GM18951 (cell line): ENCODE data around the gene ORC6.
A peak's percentile ranks its signal among the peaks of the same experiment; 100 is the strongest.

Source experiments
- POLR2A ChIP-seq: IDR thresholded peaks from 4 replicates; pipeline ENCODE4 v1.6.1; 2011; ENCODE audit warnings: mild to moderate bottlenecking; ENCODE audit not compliant: insufficient read length, insufficient read depth; ENCODE audit errors: extremely low read depth
- in situ Hi-C: fragments of 300-500 bp; cut with MboI; formaldehyde crosslinking; loops from one replicate; pipeline ENCODE4 v1.12.0; 2022; ENCODE audit warnings: low sequenced_read_pairs, mixed read lengths, inconsistent platforms; ENCODE audit not compliant: unreplicated experiment

ORC6 gene

GRCh38 chr16:46688101-46688653, 1.3 kb upstream of the ORC6 start:
- TF ChIP-seq POLR2A, result no peak
- in situ Hi-C loops, result no loop called here

GRCh38 chr16:46688654-46689364, 650 bp upstream of the ORC6 start, which contains the start of gene VPS35:
TSS of gene VPS35 (minus strand) at chr16:46689178. CDS start at chr16:46689133, 45 bp downstream.
- peak; percentile 61 for TF ChIP-seq POLR2A
- in situ Hi-C loops, result no loop called here

GRCh38 chr16:46690281-46691178, 1.1 kb downstream of the ORC6 start:
- no peak for TF ChIP-seq POLR2A
- in situ Hi-C loops, result no loop called here

- in situ Hi-C loops, result no loop called here
- no peak for TF ChIP-seq POLR2A
Measured at GRCh38 chr16:46691726-46692125, 2.3 kb downstream of the ORC6 start.

GRCh38 chr16:46693598-46693997, 4.1 kb downstream of the ORC6 start:
- no peak for TF ChIP-seq POLR2A
- in situ Hi-C loops, result no loop called here

- no peak for TF ChIP-seq POLR2A
- in situ Hi-C loops, result no loop called here
Measured at GRCh38 chr16:46695937-46696336, 6.5 kb downstream of the ORC6 start.

GRCh38 chr16:46696957-46697356, 7.5 kb downstream of the ORC6 start:
- in situ Hi-C loops, result no loop called here
- TF ChIP-seq POLR2A, result no peak

GRCh38 chr16:46700048-46700447, 10.6 kb downstream of the ORC6 start:
- in situ Hi-C loops, result no loop called here
- TF ChIP-seq POLR2A, result no peak

- in situ Hi-C loops, result no loop called here
- TF ChIP-seq POLR2A, result no peak
Measured at GRCh38 chr16:46701615-46702014, 12.2 kb downstream of the ORC6 start.

GRCh38 chr16:46702030-46702429, 12.6 kb downstream of the ORC6 start:
- no peak for TF ChIP-seq POLR2A
- in situ Hi-C loops, result no loop called here

- TF ChIP-seq POLR2A, result no peak
- in situ Hi-C loops, result no loop called here
Measured at GRCh38 chr16:46706642-46707041, 17.2 kb downstream of the ORC6 start.

- no peak for TF ChIP-seq POLR2A
- in situ Hi-C loops, result no loop called here
Measured at GRCh38 chr16:46709469-46710005, 20.1 kb downstream of the ORC6 start.
